ENCODE data around the gene FAM163B.

The FAM163B gene

GRCh38 chr9:133539991-133540697, 69.0 kb downstream of the FAM163B start:
- H3K4me3 ChIP-seq (replicated peaks; ENCODE audit: insufficient read depth, low read length), result no peak overlapping the region
- peak in 1 of 2 experiments; percentile 60 for DNase-seq (ENCODE audit: low read depth in 1 of 2, low spot score in 1 of 2)
- H3K27me3 ChIP-seq (ENCODE audit: insufficient read depth, poor library complexity, severe bottlenecking), result peaks cover 7% of the 10 kb centered on the region
- no peak overlapping the region for H3K27ac ChIP-seq (replicated peaks)
- TF ChIP-seq SPI1 (IDR thresholded peaks at IDR 0.05; ENCODE audit: borderline replicate concordance, low read depth), result peak; percentile 89
- TF ChIP-seq CTCF (IDR thresholded peaks at IDR 0.05; ENCODE audit: insufficient read depth, low read length), result no peak
- TF ChIP-seq POLR2AphosphoS5 (IDR thresholded peaks at IDR 0.05; ENCODE audit: low read depth), result no peak

GRCh38 chr9:133538851-133539833, 70.0 kb downstream of the FAM163B start:
- peaks cover 15% of the 10 kb centered on the region for H3K27me3 ChIP-seq (ENCODE audit: insufficient read depth, poor library complexity, severe bottlenecking)
- H3K4me3 ChIP-seq (replicated peaks; ENCODE audit: insufficient read depth, low read length), result no peak overlapping the region
- TF ChIP-seq POLR2AphosphoS5 (IDR thresholded peaks at IDR 0.05; ENCODE audit: low read depth), result no peak
- TF ChIP-seq SPI1 (IDR thresholded peaks at IDR 0.05; ENCODE audit: borderline replicate concordance, low read depth), result peak; percentile 17; the same call in 1 of the 2 replicates

GRCh38 chr9:133538176-133538575, 71.0 kb downstream of the FAM163B start:
- Histone ChIP-seq H3K4me3 (replicated peaks; ENCODE audit: insufficient read depth, low read length) (no peak overlapping the region), H3K27ac (replicated peaks) (no peak overlapping the region), H3K27me3 (ENCODE audit: insufficient read depth, poor library complexity, severe bottlenecking) (peaks cover 24% of the 10 kb centered on the region)
- TF ChIP-seq CTCF (IDR thresholded peaks at IDR 0.05; ENCODE audit: insufficient read depth, low read length), result no peak
- no peak for TF ChIP-seq REST (IDR thresholded peaks at IDR 0.05; ENCODE audit: insufficient replicate concordance, low read depth)
- no peak for TF ChIP-seq POLR2AphosphoS5 (IDR thresholded peaks at IDR 0.05; ENCODE audit: low read depth)
- TF ChIP-seq SPI1 (IDR thresholded peaks at IDR 0.05; ENCODE audit: borderline replicate concordance, low read depth), result no peak
- no peak for TF ChIP-seq GABPA (IDR thresholded peaks at IDR 0.05; ENCODE audit: low read depth)
- DNase-seq (ENCODE audit: low read depth in 1 of 2, low spot score in 1 of 2), result no peak

More at GRCh38 chr9:133538851-133539833, 70.0 kb downstream of the FAM163B start:
- H3K27ac ChIP-seq (replicated peaks), result no peak overlapping the region
- no peak for DNase-seq (ENCODE audit: low read depth in 1 of 2, low spot score in 1 of 2)

GRCh38 chr9:133537257-133537656, 71.9 kb downstream of the FAM163B start:
- TF ChIP-seq SPI1 (IDR thresholded peaks at IDR 0.05; ENCODE audit: borderline replicate concordance, low read depth) (no peak), REST (IDR thresholded peaks at IDR 0.05; ENCODE audit: insufficient replicate concordance, low read depth) (no peak), GABPA (IDR thresholded peaks at IDR 0.05; ENCODE audit: low read depth) (no peak), CTCF (IDR thresholded peaks at IDR 0.05; ENCODE audit: insufficient read depth, low read length) (no peak), POLR2AphosphoS5 (IDR thresholded peaks at IDR 0.05; ENCODE audit: low read depth) (no peak)
- H3K27me3 ChIP-seq (ENCODE audit: insufficient read depth, poor library complexity, severe bottlenecking), result peaks cover 25% of the 10 kb centered on the region
- DNase-seq (ENCODE audit: low read depth in 1 of 2, low spot score in 1 of 2), result no peak
- no peak overlapping the region for H3K4me3 ChIP-seq (replicated peaks; ENCODE audit: insufficient read depth, low read length)
- no peak overlapping the region for H3K27ac ChIP-seq (replicated peaks)
